Effector memory CD8-positive, alpha-beta T cell (primary cell): Measurements from ENCODE around the gene CAB39L.

Source experiments
- ATAC-seq: fragments of 150-1000 bp; cut with Tn5 transposase; replicated peaks from 2 replicates; pipeline ENCODE4 v1.10.0; 2021; ENCODE audit warnings: mild to moderate bottlenecking, moderate library complexity
- DNase-seq, 3 experiments: peaks; one replicate each; pipeline ENCODE4 v3.0.0; 2021
- H3K27ac Mint-ChIP-seq, 2 donors: one replicate each; pipeline ENCODE4 v1.8.0; 2022; ENCODE audit warnings: mild to moderate bottlenecking in 2 of 2, mixed read lengths in 2 of 2, moderate library complexity in 2 of 2
- H3K27me3 Mint-ChIP-seq, 2 donors: one replicate each; pipeline ENCODE4 v1.8.0; 2022; ENCODE audit warnings: mixed read lengths in 2 of 2
- H3K36me3 Mint-ChIP-seq: one replicate; pipeline ENCODE4 v1.8.0; 2022; ENCODE audit warnings: mild to moderate bottlenecking, moderate library complexity, mixed read lengths; ENCODE audit not compliant: insufficient read depth
- H3K4me1 Mint-ChIP-seq, 2 donors: one replicate each; pipeline ENCODE4 v1.8.0; 2022; ENCODE audit warnings: low read depth in 2 of 2, mixed read lengths in 2 of 2
- H3K4me3 Mint-ChIP-seq, 2 donors: one replicate each; pipeline ENCODE4 v1.8.0; 2022; ENCODE audit warnings: mild to moderate bottlenecking in 2 of 2, mixed read lengths in 2 of 2, moderate library complexity in 2 of 2
- H3K9me3 Mint-ChIP-seq, 2 donors: one replicate each; pipeline ENCODE4 v1.8.0; 2022; ENCODE audit warnings: mixed read lengths in 2 of 2
- total RNA-seq, 9 experiments: gene quantifications; one replicate each; lab custom pipeline; 2026; lab: John Stamatoyannopoulos, UW

The CAB39L gene
- total RNA-seq: 2.7 to 14.1 (median 9.0) reads per million in 9 experiments

DNA sequence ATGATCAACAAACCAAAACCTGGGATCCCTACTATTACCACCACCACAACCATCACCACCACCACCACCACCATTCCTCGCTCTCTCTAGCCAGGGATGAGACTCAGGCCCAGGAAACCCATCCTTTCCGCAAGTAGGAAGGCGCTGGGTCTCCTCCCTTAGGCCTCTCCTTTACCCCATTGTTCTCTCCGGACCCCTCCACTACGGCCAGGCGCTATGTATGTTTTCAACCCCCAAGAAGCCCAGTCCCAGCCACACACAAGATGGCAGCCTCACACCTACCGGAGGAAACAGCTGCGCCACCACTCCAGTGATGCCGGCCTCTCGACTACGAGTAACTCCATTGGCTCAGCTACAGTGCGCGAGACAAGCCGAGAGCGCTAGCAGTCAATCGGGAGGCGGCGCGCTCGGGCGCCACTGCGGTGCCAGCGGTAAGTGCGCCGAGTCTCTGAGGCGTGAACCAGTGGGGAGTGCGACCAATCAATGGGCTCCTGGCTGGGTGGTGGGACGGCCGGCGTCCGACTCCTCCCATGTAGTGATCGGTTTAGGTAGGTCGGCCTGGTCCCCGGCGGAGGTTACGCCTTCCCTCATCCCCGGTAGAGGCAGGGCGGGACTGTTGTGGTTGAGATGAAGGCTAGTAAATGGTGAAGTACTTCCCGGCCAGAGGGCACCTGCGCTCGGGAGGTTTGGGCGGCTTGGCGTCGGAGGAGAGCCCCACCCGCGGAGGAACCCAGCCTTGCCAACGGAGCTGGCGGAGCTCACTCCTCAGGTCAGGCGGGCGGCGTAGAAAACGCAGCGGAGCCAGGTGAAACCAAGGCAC, at the start of gene CAB39L, which contains the start of gene SETDB2:
Gene CAB39L (minus strand): TSS at position 361 of the 820 bp plus-strand sequence. CDS start 61,154 bp downstream, outside the sequence.
Gene SETDB2 (plus strand): TSS at position 571 of the 820 bp plus-strand sequence. CDS start 7,620 bp downstream, outside the sequence.
- Mint-ChIP-seq H3K9me3 (peaks cover 0 to 3% of the 10 kb centered on the region in 2 donors), H3K36me3 (peaks cover 29% of the 10 kb centered on the region), H3K4me1 (peaks cover 21 to 47% of the 10 kb centered on the region in 2 donors), H3K27ac (peak within 1 kb of the TSS; percentile 97 to 99), H3K27me3 (no peaks in the 10 kb centered on the region), H3K4me3 (peak within 1 kb of the TSS; percentile 87 to 96)
- peak; percentile 86 for ATAC-seq
- peak; percentile 98 for DNase-seq

DNA sequence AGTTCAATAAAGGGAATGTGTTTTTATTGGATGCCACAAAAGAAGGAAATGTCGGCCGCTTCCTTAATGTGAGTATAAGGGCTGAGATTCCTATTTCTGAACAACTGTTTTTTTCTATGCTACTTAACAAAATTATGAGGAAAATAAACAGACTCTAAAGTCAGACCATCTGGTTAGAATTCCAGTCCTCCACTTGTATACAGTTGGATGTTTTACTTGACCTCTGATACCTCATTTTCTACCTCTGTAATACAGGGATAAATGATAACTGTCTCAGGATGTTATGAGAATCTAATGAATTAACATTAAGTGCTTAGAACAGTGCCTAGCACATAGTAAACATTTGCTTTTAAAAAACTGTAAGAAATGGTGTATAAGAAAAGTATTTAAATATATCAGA, 44.7 kb upstream of the CAB39L start:
- Mint-ChIP-seq H3K9me3 (no peaks in the 10 kb centered on the region), H3K27ac (no peak overlapping the region), H3K27me3 (no peaks in the 10 kb centered on the region), H3K4me1 (no peaks in the 10 kb centered on the region), H3K36me3 (peaks cover 24% of the 10 kb centered on the region), H3K4me3 (no peak overlapping the region)
- DNase-seq (no peak), ATAC-seq (no peak)

DNA sequence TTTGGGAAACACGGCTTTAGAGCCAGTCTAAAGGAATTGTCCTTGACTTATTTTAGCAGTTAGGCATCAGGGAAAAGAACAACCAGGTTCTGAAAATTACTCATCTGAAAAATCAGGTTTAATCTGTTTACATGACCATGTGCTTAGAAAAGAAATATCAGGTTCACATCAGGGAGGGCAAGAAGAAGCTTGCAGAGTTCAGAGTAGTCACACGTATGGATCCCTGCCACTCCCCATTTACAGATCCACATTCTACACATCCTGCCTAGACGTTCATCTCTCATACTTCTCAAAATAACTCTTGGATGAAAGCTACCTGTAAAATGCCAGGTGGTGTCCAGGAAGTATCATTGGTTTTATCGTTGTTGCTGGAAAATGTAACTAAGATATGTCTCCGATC, 37.9 kb upstream of the CAB39L start:
- H3K36me3 Mint-ChIP-seq: peaks cover 50% of the 10 kb centered on the region
- H3K4me3 Mint-ChIP-seq: no peak overlapping the region
- ATAC-seq: no peak
- no peak overlapping the region for H3K27ac Mint-ChIP-seq
- H3K27me3 Mint-ChIP-seq: no peaks in the 10 kb centered on the region
- no peaks in the 10 kb centered on the region for H3K4me1 Mint-ChIP-seq
- no peaks in the 10 kb centered on the region for H3K9me3 Mint-ChIP-seq
- no peak for DNase-seq

DNA sequence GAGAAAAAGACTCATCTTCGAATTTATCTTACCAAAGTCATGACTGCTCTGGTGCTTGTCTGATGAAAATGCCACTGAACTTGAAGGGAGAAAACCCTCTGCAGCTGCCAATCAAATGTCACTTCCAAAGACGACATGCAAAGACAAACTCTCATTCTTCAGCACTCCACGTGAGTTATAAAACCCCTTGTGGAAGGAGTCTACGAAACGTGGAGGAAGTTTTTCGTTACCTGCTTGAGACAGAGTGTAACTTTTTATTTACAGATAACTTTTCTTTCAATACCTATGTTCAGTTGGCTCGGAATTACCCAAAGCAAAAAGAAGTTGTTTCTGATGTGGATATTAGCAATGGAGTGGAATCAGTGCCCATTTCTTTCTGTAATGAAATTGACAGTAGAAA, 32.7 kb upstream of the CAB39L start:
- ATAC-seq (no peak), DNase-seq (no peak)
- H3K36me3 Mint-ChIP-seq: peaks cover 66% of the 10 kb centered on the region
- no peak overlapping the region for H3K4me3 Mint-ChIP-seq
- H3K27me3 Mint-ChIP-seq: no peaks in the 10 kb centered on the region
- no peak overlapping the region for H3K27ac Mint-ChIP-seq
- no peaks in the 10 kb centered on the region for H3K9me3 Mint-ChIP-seq
- no peaks in the 10 kb centered on the region for H3K4me1 Mint-ChIP-seq

DNA sequence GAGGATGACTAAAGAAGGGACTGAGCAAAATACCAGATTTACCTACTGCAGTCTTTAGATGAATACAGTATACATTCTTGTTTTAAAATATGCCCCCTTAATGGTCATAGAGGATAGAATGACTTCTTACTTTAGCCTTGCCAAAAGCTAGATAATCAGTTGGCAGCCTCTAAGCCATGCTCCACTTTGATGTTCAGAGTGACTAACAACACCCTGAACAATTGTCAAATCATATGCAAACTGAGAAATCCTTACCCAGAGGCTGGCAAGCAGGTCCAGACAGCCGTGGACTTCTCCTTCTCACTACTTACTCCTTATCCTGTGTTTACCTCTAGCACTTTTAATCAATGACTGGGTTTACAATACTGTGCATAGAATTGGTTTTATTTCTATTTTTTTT, 28.3 kb upstream of the CAB39L start:
- no peaks in the 10 kb centered on the region for H3K4me1 Mint-ChIP-seq
- H3K9me3 Mint-ChIP-seq: no peaks in the 10 kb centered on the region
- ATAC-seq (no peak), DNase-seq (no peak)
- no peak overlapping the region for H3K27ac Mint-ChIP-seq
- H3K27me3 Mint-ChIP-seq: no peaks in the 10 kb centered on the region
- no peak overlapping the region for H3K4me3 Mint-ChIP-seq
- peaks cover 79% of the 10 kb centered on the region for H3K36me3 Mint-ChIP-seq

- no peaks in the 10 kb centered on the region for H3K9me3 Mint-ChIP-seq
- H3K4me3 Mint-ChIP-seq: no peak overlapping the region
- H3K27ac Mint-ChIP-seq: no peak overlapping the region
- no peaks in the 10 kb centered on the region for H3K27me3 Mint-ChIP-seq
- ATAC-seq: no peak
- DNase-seq: no peak
- H3K4me1 Mint-ChIP-seq: no peaks in the 10 kb centered on the region
- peaks cover 66% of the 10 kb centered on the region for H3K36me3 Mint-ChIP-seq
These were observed 22.5 kb upstream of the CAB39L start for GRCh38 chr13:49466292-49466838.

DNA sequence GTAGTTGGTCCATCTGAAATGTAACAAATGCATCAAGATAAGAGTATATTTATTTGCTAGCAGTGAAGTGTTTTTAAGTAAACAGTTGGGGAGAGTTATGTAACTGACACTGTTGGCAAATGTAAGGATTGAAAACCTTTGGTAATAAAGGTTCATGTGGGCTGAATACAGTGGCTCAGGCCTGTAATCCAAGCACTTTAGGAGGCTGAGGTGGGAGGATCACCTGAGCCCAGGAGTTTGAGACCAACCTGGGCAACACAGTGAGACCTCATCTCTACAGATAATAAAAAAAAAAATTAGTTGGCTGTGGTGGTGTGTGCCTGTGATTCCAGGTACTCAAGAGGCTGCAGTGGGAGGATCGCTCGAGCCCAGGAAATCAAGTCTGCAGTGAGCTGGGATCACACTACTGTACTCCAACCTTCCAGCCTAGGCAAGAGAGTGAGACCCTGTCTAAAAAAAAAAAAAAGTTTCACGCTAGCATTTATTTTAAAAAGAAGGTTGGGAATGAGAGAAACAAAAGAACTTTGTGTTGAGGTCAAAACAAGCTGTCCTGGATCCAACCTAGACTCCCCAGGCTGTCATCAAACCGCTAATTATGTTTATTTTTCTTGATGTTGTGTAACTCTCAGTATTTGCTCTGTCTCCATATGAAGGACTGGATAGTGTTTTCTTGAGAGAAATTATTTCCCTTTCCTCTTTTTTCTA, 20.9 kb upstream of the CAB39L start:
- H3K27me3 Mint-ChIP-seq: no peaks in the 10 kb centered on the region
- no peak overlapping the region for H3K4me3 Mint-ChIP-seq
- peaks cover 50% of the 10 kb centered on the region for H3K36me3 Mint-ChIP-seq
- DNase-seq: no peak
- H3K9me3 Mint-ChIP-seq: no peaks in the 10 kb centered on the region
- ATAC-seq: no peak
- no peaks in the 10 kb centered on the region for H3K4me1 Mint-ChIP-seq
- no peak overlapping the region for H3K27ac Mint-ChIP-seq

DNA sequence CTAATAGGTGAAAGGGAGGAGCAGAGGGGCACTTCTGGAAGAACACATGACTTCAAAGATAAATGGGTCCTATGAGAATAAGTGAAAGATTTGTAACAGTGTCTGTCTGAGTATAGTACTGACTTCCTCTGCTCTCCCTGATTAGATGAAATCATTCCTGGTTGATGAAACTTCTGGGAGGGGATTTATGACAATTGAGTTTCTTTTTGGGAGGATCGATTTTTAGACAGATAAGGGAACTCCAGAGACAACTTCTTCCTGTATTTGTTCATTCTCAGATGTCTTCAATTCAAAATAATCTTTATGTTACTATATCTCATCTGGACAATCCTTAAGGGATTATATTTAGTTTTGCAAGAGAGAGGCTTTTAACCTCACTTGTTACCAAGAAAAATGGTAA, 20.2 kb upstream of the CAB39L start:
- ATAC-seq: no peak
- no peak for DNase-seq
- H3K9me3 Mint-ChIP-seq: no peaks in the 10 kb centered on the region
- H3K27ac Mint-ChIP-seq: no peak overlapping the region
- H3K36me3 Mint-ChIP-seq: peaks cover 47% of the 10 kb centered on the region
- no peaks in the 10 kb centered on the region for H3K27me3 Mint-ChIP-seq
- no peak overlapping the region for H3K4me3 Mint-ChIP-seq
- H3K4me1 Mint-ChIP-seq: no peaks in the 10 kb centered on the region

- ATAC-seq (no peak), DNase-seq (no peak)
- Mint-ChIP-seq H3K27ac (no peak overlapping the region), H3K4me3 (no peak overlapping the region), H3K27me3 (no peaks in the 10 kb centered on the region), H3K36me3 (peaks cover 15% of the 10 kb centered on the region), H3K4me1 (peaks cover 6 to 9% of the 10 kb centered on the region in 2 donors), H3K9me3 (no peaks in the 10 kb centered on the region)
These were observed 15.7 kb upstream of the CAB39L start for GRCh38 chr13:49459580-49459979.

DNA sequence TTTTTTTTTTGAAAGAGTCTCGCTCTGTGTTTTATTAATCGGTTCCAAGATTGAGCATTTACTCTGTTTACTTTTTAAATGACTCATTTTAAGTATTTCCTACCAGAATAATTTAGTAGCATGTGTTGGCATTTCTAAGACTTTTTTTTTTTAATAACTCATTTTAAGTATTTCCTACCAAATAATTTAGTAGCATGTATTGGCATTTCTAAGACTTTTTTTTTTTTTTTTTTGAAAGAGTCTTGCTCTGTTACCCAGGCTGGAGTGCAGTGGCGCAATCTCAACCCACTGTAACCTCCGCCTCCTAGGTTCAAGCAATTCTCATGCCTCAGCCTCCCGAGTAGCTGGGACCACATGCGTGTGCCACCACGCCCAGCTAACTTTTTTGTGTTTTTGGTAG, 13.4 kb upstream of the CAB39L start:
- ATAC-seq: no peak
- Mint-ChIP-seq H3K4me1 (peaks cover 12 to 16% of the 10 kb centered on the region in 2 donors), H3K4me3 (no peak overlapping the region), H3K36me3 (peaks cover 7% of the 10 kb centered on the region), H3K27ac (no peak overlapping the region), H3K27me3 (no peaks in the 10 kb centered on the region), H3K9me3 (no peaks in the 10 kb centered on the region)
- DNase-seq: no peak

- H3K27me3 Mint-ChIP-seq: no peaks in the 10 kb centered on the region
- H3K4me3 Mint-ChIP-seq: no peak overlapping the region
These were observed 12.3 kb upstream of the CAB39L start for GRCh38 chr13:49456156-49456555.

DNA sequence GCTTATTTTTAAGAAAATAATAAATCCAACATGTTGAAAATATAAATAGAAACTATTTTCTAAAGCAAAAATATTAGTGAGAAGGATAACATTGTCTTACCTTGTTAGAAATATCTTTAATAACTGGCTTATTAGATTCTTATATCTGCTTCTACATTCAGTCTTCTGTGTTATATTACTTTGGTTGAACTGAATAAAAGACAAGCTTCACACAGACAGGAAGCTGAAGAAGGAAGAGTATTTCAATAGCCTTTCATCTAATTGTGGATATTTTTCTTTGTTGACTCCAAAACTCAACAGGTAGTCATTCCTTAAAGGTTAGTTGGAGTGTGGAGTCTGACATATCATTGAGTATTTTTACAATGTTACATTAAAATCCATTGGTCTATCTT, 11.1 kb upstream of the CAB39L start:
- DNase-seq: no peak
- H3K4me3 Mint-ChIP-seq: peak overlapping the region; percentile 68 to 82
- peak; percentile 44 for ATAC-seq
- H3K4me1 Mint-ChIP-seq: peaks cover 17 to 22% of the 10 kb centered on the region in 2 donors
- H3K27me3 Mint-ChIP-seq: no peaks in the 10 kb centered on the region
- H3K9me3 Mint-ChIP-seq: no peaks in the 10 kb centered on the region
- peak overlapping the region; percentile 87 to 88 for H3K27ac Mint-ChIP-seq
- H3K36me3 Mint-ChIP-seq: peaks cover 11% of the 10 kb centered on the region

More at GRCh38 chr13:49456156-49456555, 12.3 kb upstream of the CAB39L start:
- H3K27ac Mint-ChIP-seq: no peak overlapping the region
- peaks cover 12 to 16% of the 10 kb centered on the region in 2 donors for H3K4me1 Mint-ChIP-seq
- DNase-seq: no peak
- ATAC-seq: no peak
- peaks cover 11% of the 10 kb centered on the region for H3K36me3 Mint-ChIP-seq
- H3K9me3 Mint-ChIP-seq: no peaks in the 10 kb centered on the region

DNA sequence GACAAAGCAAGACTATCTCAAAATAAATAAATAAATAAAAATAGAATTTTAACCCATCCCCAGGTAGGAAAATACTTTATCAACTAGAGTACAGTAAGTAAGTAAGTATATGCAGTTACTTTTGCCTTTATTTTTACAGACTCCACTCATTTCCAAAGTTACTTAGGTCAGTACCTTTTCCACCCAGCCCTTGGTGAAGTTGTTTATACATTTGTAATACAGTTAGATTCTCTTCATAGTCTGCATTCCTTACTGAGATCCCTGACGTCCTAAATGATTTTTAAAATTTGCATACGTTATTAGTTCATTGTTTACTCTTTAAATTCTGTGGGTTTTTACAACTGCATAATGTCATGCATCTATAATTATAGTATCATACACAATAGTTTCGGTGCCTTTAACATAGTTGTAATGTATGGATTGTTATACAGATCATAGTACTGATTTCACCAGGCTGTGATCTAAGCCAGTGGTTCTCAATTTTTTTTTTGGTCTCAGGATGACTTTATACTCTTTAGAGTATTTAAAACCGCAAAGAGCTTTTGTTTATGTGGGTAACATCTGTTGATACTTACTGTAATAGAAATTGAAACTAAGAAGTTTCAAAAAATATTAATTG, 10.6 kb upstream of the CAB39L start:
- peaks cover 17 to 27% of the 10 kb centered on the region in 2 donors for H3K4me1 Mint-ChIP-seq
- ATAC-seq: peak; percentile 99
- no peaks in the 10 kb centered on the region for H3K9me3 Mint-ChIP-seq
- DNase-seq: no peak
- peak overlapping the region; percentile 68 to 82 for H3K4me3 Mint-ChIP-seq
- no peaks in the 10 kb centered on the region for H3K27me3 Mint-ChIP-seq
- H3K36me3 Mint-ChIP-seq: peaks cover 11% of the 10 kb centered on the region
- peak overlapping the region; percentile 87 to 88 for H3K27ac Mint-ChIP-seq
